Lung (tissue), 16 donors: ENCODE results near the gene VPS37B. TPM values are rescaled to one million over a fixed set of nuclear protein-coding genes. Genes with fewer than 3 reads are reported as not detected.

ENCODE experiments used
- ATAC-seq: fragments of 200-7000 bp; cut with Tn5 transposase; one replicate; pipeline ENCODE4 v1.9.1; 2020; ENCODE audit warnings: moderate number of reproducible peaks; ENCODE audit not compliant: insufficient read depth, low FRiP score
- DNase-seq, 3 donors: peaks; one replicate each; pipeline ENCODE4 v3.0.0-alpha.2; 2013 to 2017
- H3K27ac ChIP-seq, 2 donors: one replicate each; pipeline ENCODE4 v1.5.1; 2013; ENCODE audit warnings: mild to moderate bottlenecking in 2 of 2, moderate library complexity in 2 of 2, control low read depth in 1 of 2, inconsistent platforms in 1 of 2, low read depth in 1 of 2, low read length in 1 of 2
- H3K27me3 ChIP-seq, 3 donors: one replicate each; pipeline ENCODE4 v1.5.1; 2013; ENCODE audit warnings: low read length in 2 of 3; ENCODE audit not compliant: control insufficient read depth in 3 of 3, insufficient read depth in 3 of 3
- H3K36me3 ChIP-seq, 4 donors: one replicate each; pipeline ENCODE4 v1.5.1; 2013; ENCODE audit warnings: low read length in 4 of 4, mild to moderate bottlenecking in 1 of 4, moderate library complexity in 1 of 4; ENCODE audit not compliant: control insufficient read depth in 4 of 4, insufficient read depth in 4 of 4
- H3K4me1 ChIP-seq, 5 donors: one replicate each; pipeline ENCODE4 v1.5.1; 2013; ENCODE audit warnings: low read length in 5 of 5, mild to moderate bottlenecking in 2 of 5, moderate library complexity in 1 of 5; ENCODE audit not compliant: control insufficient read depth in 5 of 5, insufficient read depth in 5 of 5
- H3K4me3 ChIP-seq: one replicate; pipeline ENCODE4 v1.5.1; 2013; ENCODE audit warnings: mild to moderate bottlenecking, control low read depth, moderate library complexity
- H3K9ac ChIP-seq, 2 donors: one replicate each; pipeline ENCODE4 v1.5.1; 2013; ENCODE audit warnings: low read length in 2 of 2, control low read depth in 1 of 2; ENCODE audit not compliant: insufficient read depth in 1 of 2
- H3K9me3 ChIP-seq, 4 donors: one replicate each; pipeline ENCODE4 v1.5.1; 2013; ENCODE audit warnings: low read length in 3 of 4, mild to moderate bottlenecking in 1 of 4, moderate library complexity in 1 of 4; ENCODE audit not compliant: control insufficient read depth in 4 of 4, insufficient read depth in 3 of 4
- WGBS, 2 donors: extraction: QIAGEN DNeasy Blood & Tissue Kit; methylation state at CpG; one replicate each; pipeline ENCODE4 v1.1.7; 2013; 5-methylcytosine and 5-hydroxymethylcytosine counted together
- long read RNA-seq, 5 donors: transcript quantifications; one replicate each; lab custom pipeline, GENCODE V29; 2026
- polyA plus RNA-seq, 2 donors: library from polyadenylated mRNA; stranded (reverse); fragments of 200-250 nt; gene quantifications; one replicate each; pipeline ENCODE4 v1.2.1, GENCODE V29; 2013
- total RNA-seq, 2 donors: library from RNA; depleted of rRNA in 1 of 2; stranded (reverse); fragments of >200 nt in 1 of 2; gene quantifications; one replicate each; pipeline ENCODE4 v1.2.1, GENCODE V29; 2014 to 2021
- TF ChIP-seq, protein P1 (sequence below): IDR thresholded peaks from 2 replicates; pipeline ENCODE4 v1.5.1; 2012; ENCODE audit warnings: mild to moderate bottlenecking; ENCODE audit errors: control extremely low read depth, extremely low read depth
- donor health status: control.
- donor health status: control.
- donor health status: Bipolar disorder and iron deficiency.
- donor health status: healthy.
- donor health status: DM: yes; HTN: yes; CAD: no.

The VPS37B gene, protein sequence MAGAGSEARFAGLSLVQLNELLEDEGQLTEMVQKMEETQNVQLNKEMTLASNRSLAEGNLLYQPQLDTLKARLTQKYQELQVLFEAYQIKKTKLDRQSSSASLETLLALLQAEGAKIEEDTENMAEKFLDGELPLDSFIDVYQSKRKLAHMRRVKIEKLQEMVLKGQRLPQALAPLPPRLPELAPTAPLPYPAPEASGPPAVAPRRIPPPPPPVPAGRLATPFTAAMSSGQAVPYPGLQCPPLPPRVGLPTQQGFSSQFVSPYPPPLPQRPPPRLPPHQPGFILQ
- 10 to 100 TPM; 43.1 to 44.1 TPM for total RNA-seq
- 10 to 100 TPM; 31.0 to 41.5 TPM for polyA plus RNA-seq
- long read RNA-seq, donor 1, transcript VPS37B-201 (4 exons, 3,028 nt) = major isoform, 16 of 18 reads
- long read RNA-seq, donor 1, partial matches to known transcripts = 0 of 18 reads
- long read RNA-seq, donor 1, other reads (novel, unspliced or antisense) = 0 of 18 reads
- long read RNA-seq, donor 2, transcript VPS37B-201 (4 exons, 3,028 nt) = major isoform, 7 of 7 reads
- long read RNA-seq, donor 2, partial matches to known transcripts = 0 of 7 reads
- long read RNA-seq, donor 2, other reads (novel, unspliced or antisense) = 0 of 7 reads
- long read RNA-seq, donor 3, transcript VPS37B-201 (4 exons, 3,028 nt) = major isoform, 10 of 10 reads
- long read RNA-seq, donor 3, partial matches to known transcripts = 0 of 10 reads
- long read RNA-seq, donor 3, other reads (novel, unspliced or antisense) = 0 of 10 reads
- long read RNA-seq, donor 4, transcript VPS37B-201 (4 exons, 3,028 nt) = major isoform, 11 of 11 reads
- long read RNA-seq, donor 4, partial matches to known transcripts = 0 of 11 reads
- long read RNA-seq, donor 4, other reads (novel, unspliced or antisense) = 0 of 11 reads
- long read RNA-seq, donor 5, transcript VPS37B-201 (4 exons, 3,028 nt) = major isoform, 21 of 28 reads
- long read RNA-seq, donor 5, partial matches to known transcripts = 6 of 28 reads
- long read RNA-seq, donor 5, other reads (novel, unspliced or antisense) = 0 of 28 reads

DNA sequence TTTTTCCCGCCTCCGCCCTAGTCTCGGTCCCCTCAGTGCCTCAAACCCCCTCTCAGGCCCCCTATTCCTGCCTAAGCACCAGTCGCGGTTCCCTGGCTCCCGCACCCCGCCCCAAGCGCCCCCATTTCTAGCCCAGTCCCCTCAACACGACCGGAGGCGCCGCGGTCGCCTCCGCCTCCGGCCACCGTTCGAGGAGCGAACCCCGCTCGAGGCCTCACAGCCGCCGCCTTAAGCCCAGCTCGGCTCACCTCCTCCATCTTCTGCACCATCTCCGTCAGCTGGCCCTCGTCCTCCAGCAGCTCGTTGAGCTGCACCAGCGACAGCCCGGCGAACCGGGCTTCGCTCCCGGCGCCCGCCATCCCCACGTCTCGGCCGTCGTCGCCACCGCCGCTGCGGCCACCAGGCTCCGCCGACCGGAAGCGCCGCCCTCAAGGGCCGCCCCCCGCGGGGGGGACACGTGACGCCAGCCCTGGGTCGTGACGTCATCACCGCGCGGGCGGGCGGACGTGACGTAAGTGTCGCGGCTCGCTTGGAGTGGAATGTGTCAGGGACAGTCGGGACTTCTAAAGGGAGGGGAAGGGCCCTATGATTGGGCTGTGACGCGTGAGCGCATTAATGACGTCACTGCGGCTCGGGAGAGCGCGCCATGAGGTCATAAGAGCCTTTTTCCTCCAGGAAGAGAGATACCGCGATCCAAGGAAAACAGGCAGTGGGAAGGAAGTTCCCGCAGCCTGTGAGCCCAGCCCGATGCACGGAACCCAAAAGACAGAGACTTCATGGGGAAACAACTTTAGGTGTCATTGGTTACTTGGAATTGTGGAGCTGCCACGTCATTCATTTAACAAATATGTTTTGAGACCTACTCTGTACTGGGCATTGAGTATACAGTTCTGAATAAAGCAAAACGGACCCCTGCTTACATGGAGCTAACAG, at the start of gene VPS37B:
Gene VPS37B, minus strand, starts transcription at position 421 of the 933 bp plus-strand sequence. Its CDS starts 62 bp downstream, at position 359.
- TF ChIP-seq, protein P1, sequence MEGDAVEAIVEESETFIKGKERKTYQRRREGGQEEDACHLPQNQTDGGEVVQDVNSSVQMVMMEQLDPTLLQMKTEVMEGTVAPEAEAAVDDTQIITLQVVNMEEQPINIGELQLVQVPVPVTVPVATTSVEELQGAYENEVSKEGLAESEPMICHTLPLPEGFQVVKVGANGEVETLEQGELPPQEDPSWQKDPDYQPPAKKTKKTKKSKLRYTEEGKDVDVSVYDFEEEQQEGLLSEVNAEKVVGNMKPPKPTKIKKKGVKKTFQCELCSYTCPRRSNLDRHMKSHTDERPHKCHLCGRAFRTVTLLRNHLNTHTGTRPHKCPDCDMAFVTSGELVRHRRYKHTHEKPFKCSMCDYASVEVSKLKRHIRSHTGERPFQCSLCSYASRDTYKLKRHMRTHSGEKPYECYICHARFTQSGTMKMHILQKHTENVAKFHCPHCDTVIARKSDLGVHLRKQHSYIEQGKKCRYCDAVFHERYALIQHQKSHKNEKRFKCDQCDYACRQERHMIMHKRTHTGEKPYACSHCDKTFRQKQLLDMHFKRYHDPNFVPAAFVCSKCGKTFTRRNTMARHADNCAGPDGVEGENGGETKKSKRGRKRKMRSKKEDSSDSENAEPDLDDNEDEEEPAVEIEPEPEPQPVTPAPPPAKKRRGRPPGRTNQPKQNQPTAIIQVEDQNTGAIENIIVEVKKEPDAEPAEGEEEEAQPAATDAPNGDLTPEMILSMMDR = no peak
- Histone ChIP-seq H3K9ac (peak within 1 kb of the TSS; percentile 96 to 98), H3K4me1 (peaks cover 5 to 36% (median 20%) of the 10 kb centered on the region in 5 donors), H3K36me3 (no peaks in the 10 kb centered on the region), H3K4me3 (peak within 1 kb of the TSS; percentile 89), H3K27ac (peak within 1 kb of the TSS; percentile 92 to 99), H3K27me3 (no peaks in the 10 kb centered on the region), H3K9me3 (no peaks in the 10 kb centered on the region)
- peak; percentile 92 to 94 (median 94) for DNase-seq
- 6 to 7% methylated on average over 73 to 81 of the region's 81 CpGs for WGBS, 2 donors
- peak; percentile 70 for ATAC-seq

DNA sequence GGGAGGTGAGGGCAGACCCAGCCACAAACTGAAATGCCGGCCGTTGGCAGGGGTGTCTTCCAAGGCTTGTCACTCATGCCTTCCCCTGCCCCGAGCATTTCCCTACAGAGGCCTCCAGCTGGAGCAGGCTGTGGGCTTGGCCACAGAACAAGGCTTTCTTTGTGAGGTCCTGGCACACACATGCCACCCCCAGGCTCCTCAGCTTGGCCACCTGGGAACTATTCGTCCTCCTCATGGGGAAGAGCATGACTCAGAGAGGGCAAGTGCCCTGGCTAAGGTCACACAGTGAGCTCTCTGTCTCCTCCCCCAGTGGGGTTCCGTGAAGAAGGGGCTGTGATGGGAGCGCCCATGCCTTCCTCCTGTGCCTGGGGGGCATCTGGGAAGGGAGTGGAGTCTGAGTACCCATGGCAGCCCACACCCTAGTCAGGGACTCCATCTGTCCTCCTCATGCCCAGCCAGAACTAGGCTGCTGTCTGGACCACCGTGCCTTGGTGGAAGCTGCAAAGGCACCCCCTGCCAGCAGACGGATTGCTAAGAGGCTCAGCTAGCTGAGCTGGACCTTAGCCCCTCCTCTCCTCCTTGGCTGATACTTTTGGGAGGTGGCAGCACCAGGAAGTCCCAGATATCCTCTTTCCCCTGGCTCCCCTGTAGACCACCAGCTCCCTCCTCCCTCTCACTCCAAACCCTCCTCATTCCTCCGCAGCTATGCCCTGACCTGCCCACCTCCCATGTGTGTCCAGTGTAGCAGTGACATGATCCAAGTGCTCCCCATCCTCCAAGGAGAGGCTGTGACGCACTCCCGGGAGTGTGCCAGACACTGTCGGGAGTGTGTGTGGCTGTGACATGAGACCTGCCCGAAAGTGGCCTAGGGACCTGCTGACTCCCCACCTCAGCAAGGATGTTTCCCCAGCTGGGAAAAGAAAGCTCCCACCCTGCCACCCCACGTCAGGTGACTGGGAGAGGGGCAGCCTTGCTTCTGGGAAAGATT, 49.0 kb upstream of the VPS37B start:
- DNase-seq = peak; percentile 21 to 46 (median 39)

More for the DNA sequence above, 49.0 kb upstream of the VPS37B start:
- H3K36me3 ChIP-seq = no peaks in the 10 kb centered on the region
- TF ChIP-seq, protein P1 = no peak
- H3K27ac ChIP-seq = peak overlapping the region in 1 of 2 donors; percentile 68
- H3K4me1 ChIP-seq = peaks cover 0 to 23% (median 0%) of the 10 kb centered on the region in 5 donors
- WGBS, 2 donors = 77 to 90% methylated on average over 12 to 14 of the region's 14 CpGs
- H3K9ac ChIP-seq = no peak overlapping the region
- no peaks in the 10 kb centered on the region for H3K27me3 ChIP-seq
- peaks cover 0 to 2% (median 0%) of the 10 kb centered on the region in 4 donors for H3K9me3 ChIP-seq
- ATAC-seq = no peak
- no peak overlapping the region for H3K4me3 ChIP-seq
